A549 (cell line): Measurements from ENCODE around the gene ARID1B.

Source experiments
- CHD4 ChIP-seq: fragments of 200-600 bp; sonication (generic); IDR thresholded peaks from 2 replicates; pipeline ENCODE4 v1.6.1; 2016; ENCODE audit warnings: antibody characterized with exemption, mild to moderate bottlenecking, borderline replicate concordance
- HDAC2 ChIP-seq: fragments of 200-600 bp; sonication (generic); IDR thresholded peaks from 2 replicates; pipeline ENCODE4 v1.6.1; 2016
- JUN ChIP-seq, 2 experiments: fragments of >200 bp; sonication (Bioruptor Twin); formaldehyde crosslinking; IDR thresholded peaks; 2 replicates in 1 of 2; 3 replicates in 1 of 2; pipeline ENCODE4 v1.6.1; 2016 to 2017
- MYC ChIP-seq: IDR thresholded peaks from 2 replicates; pipeline ENCODE4 v1.6.1; 2012; ENCODE audit warnings: mild to moderate bottlenecking, inconsistent platforms, low read length, improper control_type of control experiment, borderline replicate concordance
- PHF8 ChIP-seq: fragments of 200-600 bp; sonication (generic); IDR thresholded peaks from 2 replicates; pipeline ENCODE4 v1.6.1; 2016; ENCODE audit warnings: low read depth, mild to moderate bottlenecking, antibody characterized with exemption, moderate library complexity, borderline replicate concordance
- POLR2A ChIP-seq: IDR thresholded peaks from 2 replicates; pipeline ENCODE4 v1.6.1; 2012; ENCODE audit warnings: mild to moderate bottlenecking, low read length
- POLR2AphosphoS2 ChIP-seq: conservative IDR thresholded peaks from 2 replicates; pipeline ENCODE4 v1.6.1; 2012; ENCODE audit warnings: low read length, improper control_type of control experiment, inconsistent platforms
- RAD21 ChIP-seq, 2 experiments: fragments of >200 bp in 1 of 2; sonication (Bioruptor Twin) in 1 of 2; formaldehyde crosslinking in 1 of 2; IDR thresholded peaks in 1 of 2; conservative IDR thresholded peaks in 1 of 2; 2 replicates in 1 of 2; 3 replicates in 1 of 2; pipeline ENCODE4 v1.6.1; 2012 to 2018; ENCODE audit warnings: inconsistent platforms in 1 of 2
- RFX5 ChIP-seq: fragments of 450-650 bp; IDR thresholded peaks from 2 replicates; pipeline ENCODE4 v1.7.1; 2014; ENCODE audit warnings: antibody characterized with exemption, mild to moderate bottlenecking, moderate library complexity
- SMC3 ChIP-seq: fragments of >200 bp; sonication (Bioruptor Twin); formaldehyde crosslinking; IDR thresholded peaks from 3 replicates; pipeline ENCODE4 v1.6.1; 2018; ENCODE audit warnings: inconsistent platforms
- TF ChIP-seq, protein P1 (sequence below): fragments of >200 bp; sonication (Bioruptor Twin); formaldehyde crosslinking; IDR thresholded peaks from 3 replicates; pipeline ENCODE4 v1.5.1; 2016
- TF ChIP-seq, protein P2 (sequence below): IDR thresholded peaks from 2 replicates; pipeline ENCODE4 v1.6.1; 2012

DNA sequence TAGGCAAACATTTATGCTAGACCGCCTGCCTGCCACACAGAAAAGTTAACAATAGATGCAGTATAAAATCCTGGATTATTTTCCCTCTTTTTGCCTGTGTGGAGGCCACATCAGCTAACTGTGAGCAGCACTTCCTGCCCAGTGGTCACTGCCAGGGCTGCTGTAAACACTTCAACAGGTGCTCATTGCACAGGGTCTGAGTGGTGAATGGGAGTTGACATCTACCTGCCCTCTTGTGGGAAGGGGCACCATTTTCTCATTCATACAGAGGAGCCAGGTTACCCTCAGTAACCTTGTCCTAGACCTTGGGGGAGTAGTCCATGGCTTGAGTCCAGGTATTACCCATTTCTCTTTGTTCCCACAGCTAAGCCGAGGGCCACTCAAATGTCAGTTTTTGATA is 310.8 kb downstream of the ARID1B start:
- TF ChIP-seq, protein P1, sequence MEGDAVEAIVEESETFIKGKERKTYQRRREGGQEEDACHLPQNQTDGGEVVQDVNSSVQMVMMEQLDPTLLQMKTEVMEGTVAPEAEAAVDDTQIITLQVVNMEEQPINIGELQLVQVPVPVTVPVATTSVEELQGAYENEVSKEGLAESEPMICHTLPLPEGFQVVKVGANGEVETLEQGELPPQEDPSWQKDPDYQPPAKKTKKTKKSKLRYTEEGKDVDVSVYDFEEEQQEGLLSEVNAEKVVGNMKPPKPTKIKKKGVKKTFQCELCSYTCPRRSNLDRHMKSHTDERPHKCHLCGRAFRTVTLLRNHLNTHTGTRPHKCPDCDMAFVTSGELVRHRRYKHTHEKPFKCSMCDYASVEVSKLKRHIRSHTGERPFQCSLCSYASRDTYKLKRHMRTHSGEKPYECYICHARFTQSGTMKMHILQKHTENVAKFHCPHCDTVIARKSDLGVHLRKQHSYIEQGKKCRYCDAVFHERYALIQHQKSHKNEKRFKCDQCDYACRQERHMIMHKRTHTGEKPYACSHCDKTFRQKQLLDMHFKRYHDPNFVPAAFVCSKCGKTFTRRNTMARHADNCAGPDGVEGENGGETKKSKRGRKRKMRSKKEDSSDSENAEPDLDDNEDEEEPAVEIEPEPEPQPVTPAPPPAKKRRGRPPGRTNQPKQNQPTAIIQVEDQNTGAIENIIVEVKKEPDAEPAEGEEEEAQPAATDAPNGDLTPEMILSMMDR: no peak
- no peak for TF ChIP-seq CHD4
- TF ChIP-seq MYC: no peak
- TF ChIP-seq POLR2A: no peak
- TF ChIP-seq SMC3: no peak
- TF ChIP-seq HDAC2: no peak
- TF ChIP-seq, protein P2, sequence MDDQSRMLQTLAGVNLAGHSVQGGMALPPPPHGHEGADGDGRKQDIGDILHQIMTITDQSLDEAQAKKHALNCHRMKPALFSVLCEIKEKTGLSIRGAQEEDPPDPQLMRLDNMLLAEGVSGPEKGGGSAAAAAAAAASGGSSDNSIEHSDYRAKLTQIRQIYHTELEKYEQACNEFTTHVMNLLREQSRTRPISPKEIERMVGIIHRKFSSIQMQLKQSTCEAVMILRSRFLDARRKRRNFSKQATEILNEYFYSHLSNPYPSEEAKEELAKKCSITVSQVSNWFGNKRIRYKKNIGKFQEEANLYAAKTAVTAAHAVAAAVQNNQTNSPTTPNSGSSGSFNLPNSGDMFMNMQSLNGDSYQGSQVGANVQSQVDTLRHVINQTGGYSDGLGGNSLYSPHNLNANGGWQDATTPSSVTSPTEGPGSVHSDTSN: no peak
- no peak for TF ChIP-seq PHF8
- TF ChIP-seq RFX5: no peak
- no peak for TF ChIP-seq RAD21 (conservative IDR thresholded peaks at IDR 0.05 in 1 of 2, IDR thresholded peaks at IDR 0.05 in 1 of 2)
- no peak for TF ChIP-seq JUN (IDR thresholded peaks at IDR 0.05)
- TF ChIP-seq POLR2AphosphoS2: no peak
